ENCODE measurements around the gene FARS2. TPM values are rescaled to one million over a fixed set of nuclear protein-coding genes. Genes with fewer than 3 reads are reported as not detected.

The FARS2 gene
- total and polyA plus RNA-seq, 2 of the 13 experiments (the other 11 are each of a cell fraction or from before 2014, with no cell fraction given), result 15.4 to 26.0 TPM

DNA sequence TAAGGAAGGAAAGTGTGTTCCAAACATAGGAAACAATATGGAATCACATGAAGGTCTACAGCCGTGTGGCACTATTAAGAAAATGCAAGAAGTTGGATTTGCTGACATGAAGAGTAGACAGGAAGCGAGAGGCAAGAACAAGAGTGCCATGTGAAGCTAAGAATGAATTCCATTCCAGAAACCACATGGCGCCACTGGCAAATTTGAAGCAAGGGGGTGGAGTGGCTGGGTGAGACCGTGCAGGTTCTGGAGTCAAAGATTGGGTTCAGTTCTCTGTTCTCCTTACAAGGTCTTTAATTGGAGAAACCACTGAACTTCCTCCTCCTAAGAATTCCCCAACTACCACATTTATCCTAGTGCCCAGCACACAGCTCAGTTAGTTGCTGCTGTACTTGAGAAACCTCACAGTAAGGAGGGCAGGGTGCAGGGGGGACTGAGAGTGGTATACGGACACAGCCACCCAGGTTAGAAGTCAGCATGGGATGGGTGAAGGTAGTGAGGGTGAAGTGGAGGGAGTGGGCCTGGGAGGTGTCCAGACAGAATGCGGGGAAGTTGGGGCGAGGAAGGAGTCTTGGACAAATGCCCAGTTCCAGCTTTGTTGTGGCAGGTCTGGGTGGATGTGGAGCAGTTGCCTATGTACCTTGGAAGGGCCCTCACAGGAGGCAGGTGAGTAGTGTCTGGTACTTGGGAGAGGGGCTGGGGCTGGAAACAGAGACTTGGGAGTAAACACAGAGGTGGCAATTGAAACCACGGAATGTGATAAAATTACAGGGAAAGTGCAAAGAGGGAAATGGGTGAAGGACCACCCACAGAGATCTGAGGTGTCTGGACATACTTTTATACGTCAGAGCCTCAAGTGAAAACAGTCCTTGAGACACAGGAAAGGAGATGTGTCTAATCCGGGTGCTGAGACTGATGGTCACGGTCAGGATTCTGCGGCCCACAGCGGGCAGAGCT is 14.9 kb upstream of the FARS2 start (continued):
- TF ChIP-seq ZIK1 (CRISPR knock-in tag; IDR thresholded peaks at IDR 0.05; ENCODE audit: borderline replicate concordance, low read depth), result no peak
- no peak for TF ChIP-seq RFX5 (IDR thresholded peaks at IDR 0.05; ENCODE audit: low read depth, low read length)
- TF ChIP-seq, protein P1, sequence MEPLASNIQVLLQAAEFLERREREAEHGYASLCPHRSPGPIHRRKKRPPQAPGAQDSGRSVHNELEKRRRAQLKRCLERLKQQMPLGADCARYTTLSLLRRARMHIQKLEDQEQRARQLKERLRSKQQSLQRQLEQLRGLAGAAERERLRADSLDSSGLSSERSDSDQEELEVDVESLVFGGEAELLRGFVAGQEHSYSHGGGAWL (CRISPR knock-in tag; IDR thresholded peaks at IDR 0.05), result no peak
- TF ChIP-seq KDM2A (CRISPR knock-in tag; IDR thresholded peaks at IDR 0.05; ENCODE audit: borderline replicate concordance, low read depth), result no peak
- TF ChIP-seq RBM39 (IDR thresholded peaks at IDR 0.05; ENCODE audit: low read depth, low read length, poor library complexity, severe bottlenecking), result no peak
- no peak for TF ChIP-seq HES4 (CRISPR knock-in tag; IDR thresholded peaks at IDR 0.05; ENCODE audit: borderline replicate concordance)

- no TSS peak for BruUV-seq (replicated peaks)
Observed at GRCh38 chr6:5247201-5247600, 14.1 kb upstream of the FARS2 start.

More at GRCh38 chr6:5247201-5247600, 14.1 kb upstream of the FARS2 start:
- Histone ChIP-seq H4K20me1 (ENCODE audit: insufficient read depth, low read length) (no peaks in the 10 kb centered on the region), H3K27ac (ENCODE audit: extremely low read length, insufficient read depth, low read length) (no peak overlapping the region), H3K27me3 (ENCODE audit: control insufficient read depth in 1 of 2, insufficient read depth in 2 of 2, low read length in 2 of 2) (no peaks in the 10 kb centered on the region), H3K4me2 (ENCODE audit: low read depth, low read length) (no peak overlapping the region), H2AFZ (ENCODE audit: low read length) (no peak overlapping the region), H3K4me3 (replicated peaks in 1 of 3; ENCODE audit: insufficient read depth in 1 of 3, low read depth in 2 of 3, low read length in 3 of 3) (no peak overlapping the region), H3K4me1 (ENCODE audit: insufficient read depth, low read length) (peaks cover 22% of the 10 kb centered on the region), H3K9me3 (ENCODE audit: low read length) (peaks cover 5% of the 10 kb centered on the region; the same call in 1 of the 2 replicates), H3K9ac (ENCODE audit: insufficient read depth, low read depth, low read length) (no peak overlapping the region), H3K79me2 (ENCODE audit: insufficient read depth, low read length) (peaks cover 69% of the 10 kb centered on the region), H3K36me3 (replicated peaks in 1 of 2; ENCODE audit: control insufficient read depth in 1 of 2, insufficient read depth in 2 of 2, low read length in 2 of 2) (peaks cover 11 to 37% of the 10 kb centered on the region in 2 experiments)
- FAIRE-seq (peak; percentile 56), DNase-seq (ENCODE audit: low spot score) (no peak), ATAC-seq (no peak)
- ChIA-PET CTCF (ENCODE audit: low intra/inter-chr PET ratio, low total read pairs) (no interaction called here), POLR2A (no interaction called here)
- intact Hi-C loops (cut with micrococcal nuclease; ENCODE audit: unreplicated experiment) (no loop called here), in situ Hi-C loops (cut with HindIII; ENCODE audit: extremely low pct_ligation_motif_present, low pct_unique_long_range_greater_than_20kb) (no loop called here)
- WGBS (ENCODE audit: low lambda C conversion rate), result 98% methylated on average over 2 of the region's 2 CpGs
- TF ChIP-seq ZFX (CRISPR knock-in tag; IDR thresholded peaks at IDR 0.05; ENCODE audit: low read depth) (no peak), NR1H2 (CRISPR knock-in tag; IDR thresholded peaks at IDR 0.05; ENCODE audit: borderline replicate concordance, low read depth) (no peak), ZMYM2 (CRISPR knock-in tag; IDR thresholded peaks at IDR 0.05) (no peak), SNAPC4 (CRISPR knock-in tag; IDR thresholded peaks at IDR 0.05) (no peak), DNMT1 (CRISPR knock-in tag; IDR thresholded peaks at IDR 0.05) (no peak)
- TF ChIP-seq, protein P2, sequence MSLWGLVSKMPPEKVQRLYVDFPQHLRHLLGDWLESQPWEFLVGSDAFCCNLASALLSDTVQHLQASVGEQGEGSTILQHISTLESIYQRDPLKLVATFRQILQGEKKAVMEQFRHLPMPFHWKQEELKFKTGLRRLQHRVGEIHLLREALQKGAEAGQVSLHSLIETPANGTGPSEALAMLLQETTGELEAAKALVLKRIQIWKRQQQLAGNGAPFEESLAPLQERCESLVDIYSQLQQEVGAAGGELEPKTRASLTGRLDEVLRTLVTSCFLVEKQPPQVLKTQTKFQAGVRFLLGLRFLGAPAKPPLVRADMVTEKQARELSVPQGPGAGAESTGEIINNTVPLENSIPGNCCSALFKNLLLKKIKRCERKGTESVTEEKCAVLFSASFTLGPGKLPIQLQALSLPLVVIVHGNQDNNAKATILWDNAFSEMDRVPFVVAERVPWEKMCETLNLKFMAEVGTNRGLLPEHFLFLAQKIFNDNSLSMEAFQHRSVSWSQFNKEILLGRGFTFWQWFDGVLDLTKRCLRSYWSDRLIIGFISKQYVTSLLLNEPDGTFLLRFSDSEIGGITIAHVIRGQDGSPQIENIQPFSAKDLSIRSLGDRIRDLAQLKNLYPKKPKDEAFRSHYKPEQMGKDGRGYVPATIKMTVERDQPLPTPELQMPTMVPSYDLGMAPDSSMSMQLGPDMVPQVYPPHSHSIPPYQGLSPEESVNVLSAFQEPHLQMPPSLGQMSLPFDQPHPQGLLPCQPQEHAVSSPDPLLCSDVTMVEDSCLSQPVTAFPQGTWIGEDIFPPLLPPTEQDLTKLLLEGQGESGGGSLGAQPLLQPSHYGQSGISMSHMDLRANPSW (CRISPR knock-in tag; IDR thresholded peaks at IDR 0.05; ENCODE audit: borderline replicate concordance), result no peak

All from HepG2 (cell line).